Fibroblast of pulmonary artery (primary cell): Measurements from ENCODE around the gene SELENOM.
"Not testable (repeated sequence)": the region's sequence is repeated elsewhere in the genome, so short reads cannot be mapped to it uniquely, and the experiment has no call there.

Source experiments
- DNase-seq: peaks from one replicate; pipeline ENCODE4 v3.0.0-alpha.2; 2010; ENCODE audit warnings: low read depth
- H3K4me3 ChIP-seq: replicated peaks from 2 replicates; pipeline ENCODE4 v1.5.1; 2011; ENCODE audit warnings: low read depth, mild to moderate bottlenecking, control low read depth, low read length, moderate library complexity
- TF ChIP-seq, protein P1 (sequence below): IDR thresholded peaks from 2 replicates; pipeline ENCODE4 v1.5.1; 2011; ENCODE audit warnings: mild to moderate bottlenecking, control low read depth, low read length, inconsistent platforms; ENCODE audit errors: missing control alignments

The SELENOM gene

GRCh38 chr22:31077681-31078080, 29.7 kb downstream of the SELENOM start:
- TF ChIP-seq, protein P1, sequence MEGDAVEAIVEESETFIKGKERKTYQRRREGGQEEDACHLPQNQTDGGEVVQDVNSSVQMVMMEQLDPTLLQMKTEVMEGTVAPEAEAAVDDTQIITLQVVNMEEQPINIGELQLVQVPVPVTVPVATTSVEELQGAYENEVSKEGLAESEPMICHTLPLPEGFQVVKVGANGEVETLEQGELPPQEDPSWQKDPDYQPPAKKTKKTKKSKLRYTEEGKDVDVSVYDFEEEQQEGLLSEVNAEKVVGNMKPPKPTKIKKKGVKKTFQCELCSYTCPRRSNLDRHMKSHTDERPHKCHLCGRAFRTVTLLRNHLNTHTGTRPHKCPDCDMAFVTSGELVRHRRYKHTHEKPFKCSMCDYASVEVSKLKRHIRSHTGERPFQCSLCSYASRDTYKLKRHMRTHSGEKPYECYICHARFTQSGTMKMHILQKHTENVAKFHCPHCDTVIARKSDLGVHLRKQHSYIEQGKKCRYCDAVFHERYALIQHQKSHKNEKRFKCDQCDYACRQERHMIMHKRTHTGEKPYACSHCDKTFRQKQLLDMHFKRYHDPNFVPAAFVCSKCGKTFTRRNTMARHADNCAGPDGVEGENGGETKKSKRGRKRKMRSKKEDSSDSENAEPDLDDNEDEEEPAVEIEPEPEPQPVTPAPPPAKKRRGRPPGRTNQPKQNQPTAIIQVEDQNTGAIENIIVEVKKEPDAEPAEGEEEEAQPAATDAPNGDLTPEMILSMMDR, result no peak
- no peak overlapping the region for H3K4me3 ChIP-seq
- DNase-seq, result no peak

DNA sequence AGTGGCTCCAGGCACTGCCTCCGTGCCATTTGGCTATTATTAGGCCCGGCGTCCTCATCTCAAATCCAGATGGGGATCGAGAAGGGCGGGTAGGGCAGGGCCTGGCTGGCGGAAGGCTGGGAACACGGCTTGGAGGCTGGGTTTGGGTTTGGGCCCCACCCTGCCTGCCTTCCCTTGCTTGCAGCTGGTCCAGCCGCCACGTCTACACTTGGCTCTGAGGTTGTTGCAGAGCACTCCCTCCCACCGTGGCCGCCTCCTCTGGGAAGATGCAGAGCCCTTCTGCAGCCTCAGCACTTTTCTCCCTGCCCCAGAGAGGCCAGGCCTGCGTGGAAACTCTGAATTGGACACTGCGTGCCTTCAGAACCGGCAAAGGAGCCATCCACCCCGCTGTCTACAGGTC, 31.4 kb downstream of the SELENOM start:
- no peak overlapping the region for H3K4me3 ChIP-seq
- TF ChIP-seq, protein P1, result no peak
- DNase-seq, result peak; percentile 56

DNA sequence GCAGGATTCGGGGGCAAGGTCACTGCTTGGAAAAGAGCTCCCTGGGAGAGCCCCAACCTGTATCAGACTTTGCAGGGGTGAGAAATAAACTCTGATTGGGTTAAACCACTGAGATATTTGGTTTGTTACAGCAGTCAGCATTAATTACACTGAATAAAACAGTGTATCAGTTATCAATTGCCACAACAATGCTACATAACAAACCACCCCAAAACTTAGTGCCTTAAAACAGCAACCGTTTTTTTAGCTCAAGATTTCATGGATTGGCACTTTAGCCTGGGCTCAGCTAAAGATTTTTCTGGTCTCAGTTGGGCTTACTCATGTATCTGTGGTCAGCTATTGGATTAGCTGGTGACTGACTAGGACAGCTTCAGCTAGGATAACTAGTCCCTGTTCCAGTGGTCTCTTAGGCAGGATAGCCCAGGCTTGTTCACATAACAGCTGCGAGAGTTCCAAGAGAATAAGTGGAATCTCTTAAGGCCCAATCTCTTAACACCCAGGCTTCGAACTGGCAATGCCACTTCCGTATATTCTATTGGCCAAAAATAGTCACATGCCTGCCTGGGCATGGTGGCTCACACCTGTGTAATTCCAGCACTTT, 33.7 kb downstream of the SELENOM start:
- not testable (repeated sequence) for H3K4me3 ChIP-seq, DNase-seq

DNA sequence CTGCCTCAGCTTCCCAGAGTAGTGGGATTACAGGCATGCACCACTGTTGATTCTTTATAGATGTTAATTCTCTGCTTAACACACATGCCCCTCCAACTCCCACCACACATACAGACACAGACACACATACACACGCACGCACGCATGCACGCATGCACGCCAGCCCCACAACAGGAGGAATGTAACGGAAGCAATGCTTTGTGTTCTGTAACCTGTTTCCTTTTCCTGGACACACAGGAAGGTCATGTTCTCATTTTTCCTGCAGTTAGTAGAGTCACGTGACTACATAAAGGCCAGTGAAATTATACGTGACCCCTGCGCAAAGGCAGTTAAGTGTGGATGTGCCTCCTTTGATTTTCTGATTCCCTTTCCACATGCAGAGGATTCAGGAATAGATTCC, 34.2 kb downstream of the SELENOM start:
- not testable (repeated sequence) for DNase-seq, H3K4me3 ChIP-seq

DNA sequence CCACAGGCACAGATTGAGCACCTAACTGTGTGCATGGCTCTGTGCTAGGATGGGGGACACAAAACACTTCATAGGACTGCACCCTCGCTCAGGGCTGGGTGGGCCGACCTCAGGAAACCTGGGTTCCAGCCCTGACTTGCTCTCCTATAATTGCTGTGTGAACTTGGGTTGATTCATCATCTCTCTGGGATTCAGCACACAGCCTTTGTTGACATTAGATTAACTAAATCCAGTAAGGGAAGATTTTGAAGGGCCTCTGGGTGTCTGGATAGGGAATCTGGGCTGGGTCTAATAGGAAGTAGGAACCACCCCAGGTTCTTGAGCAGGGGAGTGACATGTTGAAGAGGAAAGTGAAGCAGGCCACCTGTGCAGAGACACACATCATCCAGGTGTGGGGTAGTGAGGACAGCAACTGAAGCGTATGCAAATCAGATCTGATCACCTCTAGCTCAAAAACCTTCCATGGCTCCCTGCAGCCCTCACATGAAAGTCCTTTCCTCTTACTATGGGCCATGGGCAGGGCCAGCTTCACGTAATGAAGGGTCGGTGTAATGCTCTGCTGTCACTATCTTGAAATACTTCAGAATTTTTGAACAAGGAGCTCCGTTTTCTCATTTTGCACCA, 37.6 kb downstream of the SELENOM start:
- not testable (repeated sequence) for DNase-seq, H3K4me3 ChIP-seq

DNA sequence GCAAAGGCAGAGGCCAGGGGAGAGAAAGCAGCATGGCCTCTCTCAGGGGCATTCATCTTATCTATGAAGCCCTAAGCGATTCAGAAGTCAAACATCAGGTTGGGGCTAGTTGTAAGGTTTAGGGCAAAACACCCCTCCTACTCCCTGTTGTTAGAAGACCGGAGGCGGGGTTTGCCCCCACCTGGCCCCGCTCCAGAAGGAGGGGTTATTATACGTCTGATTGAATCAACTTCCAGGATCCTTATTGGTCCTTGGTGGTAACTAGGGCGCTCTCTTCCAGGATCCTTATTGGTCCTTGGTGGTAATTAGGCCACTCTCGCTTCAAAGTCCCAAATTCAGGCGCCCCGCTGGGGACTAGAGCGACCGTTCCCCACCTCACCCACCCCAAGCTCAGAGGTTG, 38.4 kb downstream of the SELENOM start:
- TF ChIP-seq, protein P1, result no peak
- no peak overlapping the region for H3K4me3 ChIP-seq
- no peak for DNase-seq

GRCh38 chr22:31064369-31064768, 43.0 kb downstream of the SELENOM start:
- TF ChIP-seq, protein P1, result no peak
- no peak for DNase-seq
- H3K4me3 ChIP-seq, result no peak overlapping the region

- H3K4me3 ChIP-seq, result no peak overlapping the region
- DNase-seq, result no peak
- TF ChIP-seq, protein P1, result no peak
Measured at GRCh38 chr22:31062566-31063230, 44.7 kb downstream of the SELENOM start.

- not testable (repeated sequence) for DNase-seq, H3K4me3 ChIP-seq
Measured at GRCh38 chr22:31059663-31060062, 47.7 kb downstream of the SELENOM start.
